PC-9 (cell line): ENCODE data around the gene ATG2B.

ENCODE experiments used
- CTCF ChIP-seq: fragments of 200-600 bp; sonication (generic); conservative IDR thresholded peaks from 2 replicates; pipeline ENCODE4 v1.6.1; 2017; ENCODE audit warnings: mixed run types, antibody characterized with exemption, mild to moderate bottlenecking, moderate library complexity
- EZH2 ChIP-seq: fragments of 200-600 bp; sonication (generic); IDR thresholded peaks from 2 replicates; pipeline ENCODE4 v1.8.0; 2017; ENCODE audit warnings: antibody characterized with exemption, low read depth

- TF ChIP-seq CTCF (no peak), EZH2 (no peak)
Observed at GRCh38 chr14:96269359-96269710, 93.8 kb downstream of the ATG2B start.
